DND-41 (cell line): ENCODE results near the gene NECTIN2.

ENCODE experiments used
- EZH2 ChIP-seq: IDR thresholded peaks from 3 replicates; pipeline ENCODE4 v1.6.1; 2012; ENCODE audit warnings: borderline replicate concordance, low read depth, mild to moderate bottlenecking, moderate library complexity, low read length, inconsistent platforms; ENCODE audit not compliant: severe bottlenecking
- TF ChIP-seq, protein P1 (sequence below): IDR thresholded peaks from 2 replicates; pipeline ENCODE4 v1.5.1; 2012; ENCODE audit warnings: borderline replicate concordance, low read length, moderate library complexity, mild to moderate bottlenecking; ENCODE audit not compliant: poor library complexity, severe bottlenecking; ENCODE audit errors: extremely low read depth

GRCh38 chr19:44819246-44819832, 26.8 kb upstream of the NECTIN2 start:
- TF ChIP-seq, protein P1, sequence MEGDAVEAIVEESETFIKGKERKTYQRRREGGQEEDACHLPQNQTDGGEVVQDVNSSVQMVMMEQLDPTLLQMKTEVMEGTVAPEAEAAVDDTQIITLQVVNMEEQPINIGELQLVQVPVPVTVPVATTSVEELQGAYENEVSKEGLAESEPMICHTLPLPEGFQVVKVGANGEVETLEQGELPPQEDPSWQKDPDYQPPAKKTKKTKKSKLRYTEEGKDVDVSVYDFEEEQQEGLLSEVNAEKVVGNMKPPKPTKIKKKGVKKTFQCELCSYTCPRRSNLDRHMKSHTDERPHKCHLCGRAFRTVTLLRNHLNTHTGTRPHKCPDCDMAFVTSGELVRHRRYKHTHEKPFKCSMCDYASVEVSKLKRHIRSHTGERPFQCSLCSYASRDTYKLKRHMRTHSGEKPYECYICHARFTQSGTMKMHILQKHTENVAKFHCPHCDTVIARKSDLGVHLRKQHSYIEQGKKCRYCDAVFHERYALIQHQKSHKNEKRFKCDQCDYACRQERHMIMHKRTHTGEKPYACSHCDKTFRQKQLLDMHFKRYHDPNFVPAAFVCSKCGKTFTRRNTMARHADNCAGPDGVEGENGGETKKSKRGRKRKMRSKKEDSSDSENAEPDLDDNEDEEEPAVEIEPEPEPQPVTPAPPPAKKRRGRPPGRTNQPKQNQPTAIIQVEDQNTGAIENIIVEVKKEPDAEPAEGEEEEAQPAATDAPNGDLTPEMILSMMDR = no peak
- no peak for TF ChIP-seq EZH2
